ENCODE measurements around the gene AATF.

Gene AATF

DNA sequence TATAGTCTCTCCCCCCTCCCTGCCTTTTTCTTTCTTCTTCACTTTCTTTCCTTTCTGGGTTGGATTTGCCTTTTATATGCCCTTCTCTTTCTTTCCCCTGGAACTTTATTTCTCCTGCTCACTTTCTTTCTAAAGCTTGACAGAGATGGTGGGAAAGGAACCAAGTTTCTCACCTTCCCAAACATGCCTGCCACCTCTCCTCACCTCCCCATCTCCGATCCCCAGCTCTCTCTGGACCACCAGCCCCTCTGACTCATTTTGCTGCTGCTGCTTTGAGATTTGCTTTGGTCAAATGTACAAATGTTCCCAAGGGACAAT is 18.2 kb upstream of the AATF start:
- DNase-seq (ENCODE audit: low read depth): no peak

DNA sequence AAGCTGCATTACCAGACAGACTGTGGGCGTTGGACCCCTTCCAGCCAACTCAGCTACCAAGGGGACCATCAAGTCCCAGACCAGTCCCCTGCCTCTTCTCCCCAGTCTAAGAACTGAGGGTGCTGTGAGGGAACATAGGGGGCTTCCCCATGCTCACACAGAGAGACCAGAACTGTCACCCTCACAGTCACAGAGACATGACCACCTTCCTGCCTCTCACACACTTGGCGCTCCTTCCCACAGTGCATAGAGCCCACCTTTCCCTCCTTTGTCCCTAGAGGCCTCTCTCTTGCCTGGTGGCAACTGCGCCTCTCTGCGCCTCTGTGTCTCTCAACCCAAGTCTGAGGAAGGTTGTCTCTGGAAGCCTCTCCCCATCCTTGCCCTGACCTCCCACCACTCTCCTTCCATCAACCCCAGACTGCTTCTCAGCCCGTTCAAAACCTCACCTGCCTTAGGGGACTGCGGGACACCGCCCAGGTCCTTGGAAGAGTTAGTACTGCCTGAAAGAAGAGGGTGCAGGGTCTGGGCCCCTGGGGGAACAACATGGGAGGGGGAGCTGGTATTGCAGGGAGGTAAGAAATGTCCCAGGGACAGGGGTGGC is 17.6 kb upstream of the AATF start:
- DNase-seq (ENCODE audit: low read depth): no peak

- DNase-seq (ENCODE audit: low read depth): no peak
These were observed 16.9 kb upstream of the AATF start for GRCh38 chr17:36931697-36932382.

DNA sequence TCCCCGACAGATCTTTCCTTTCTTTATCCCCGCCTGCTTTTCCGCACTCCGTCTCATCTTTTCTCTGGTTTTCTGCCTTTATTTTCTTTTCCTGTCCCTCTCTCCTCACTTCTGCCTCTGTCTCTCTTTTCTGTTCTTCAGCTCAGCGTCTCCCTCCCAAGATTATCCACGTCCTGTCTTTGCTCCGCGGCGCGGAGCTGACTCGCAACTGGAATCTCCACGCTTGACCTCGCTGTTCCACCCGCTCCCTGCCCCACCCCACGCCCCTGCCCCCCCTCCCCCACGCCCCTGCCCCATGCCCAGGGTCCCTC is 16.4 kb upstream of the AATF start:
- DNase-seq (ENCODE audit: low read depth): no peak

GRCh38 chr17:36932694-36933511 is 15.9 kb upstream of the AATF start:
- DNase-seq (ENCODE audit: low read depth): no peak

DNA sequence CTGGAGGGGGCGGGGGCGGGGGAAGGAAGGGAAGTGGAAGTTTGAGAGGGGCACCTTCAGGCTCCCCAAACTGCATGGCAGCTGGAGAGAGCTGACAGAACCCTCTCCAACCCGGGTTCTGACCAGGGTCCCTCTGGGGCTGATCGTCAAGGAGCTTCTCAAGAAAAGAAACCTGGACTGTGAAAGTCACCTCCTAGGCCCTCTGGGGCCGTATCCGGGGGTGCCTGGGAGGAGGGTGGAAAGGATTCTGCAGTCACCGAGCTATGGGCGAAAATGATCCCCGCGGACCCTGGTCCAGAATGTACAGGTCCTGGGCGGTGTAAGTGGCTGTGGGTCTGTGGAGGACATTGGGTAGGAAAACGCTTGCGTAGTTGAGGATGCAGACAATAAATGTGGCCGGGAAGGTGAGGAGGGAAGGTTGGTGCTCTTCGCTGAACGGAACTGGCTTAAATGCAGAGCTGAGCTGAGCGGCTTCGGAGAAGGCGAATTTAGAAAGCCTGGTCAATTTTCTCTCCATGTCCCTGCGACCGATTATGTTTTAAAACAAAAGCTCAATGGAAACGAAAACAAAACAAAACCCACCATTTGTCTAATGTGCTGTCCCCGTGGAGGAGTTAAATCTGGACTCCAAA is 15.1 kb upstream of the AATF start:
- no peak for DNase-seq (ENCODE audit: low read depth)

DNA sequence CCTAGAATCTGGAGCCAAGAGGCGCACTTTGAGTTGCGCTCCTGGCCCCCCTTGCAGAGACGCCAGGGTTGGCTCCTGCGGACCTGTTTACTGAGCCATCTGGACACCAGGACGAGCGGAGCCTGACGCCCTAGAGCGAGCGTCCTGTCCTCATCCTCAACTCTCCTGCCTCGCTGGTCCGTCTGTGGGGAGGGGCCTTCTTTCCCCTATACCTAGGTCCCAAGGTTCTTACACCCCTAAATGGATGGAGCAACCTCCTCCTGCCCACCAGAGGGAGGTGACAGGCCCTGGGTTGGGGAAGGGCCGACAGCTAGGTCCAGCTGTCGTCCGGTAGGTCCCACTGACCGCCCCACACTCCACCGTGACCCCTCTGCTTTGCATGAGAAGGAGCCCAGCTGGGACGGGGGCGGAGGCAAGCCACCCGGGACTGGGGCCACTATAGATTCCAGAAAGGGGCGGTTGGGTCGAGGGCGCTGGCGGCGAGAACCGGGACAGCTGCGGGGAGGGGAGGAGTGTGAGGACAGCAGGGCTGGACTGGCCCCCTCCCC is 14.5 kb upstream of the AATF start:
- no peak for DNase-seq (ENCODE audit: low read depth)

DNA sequence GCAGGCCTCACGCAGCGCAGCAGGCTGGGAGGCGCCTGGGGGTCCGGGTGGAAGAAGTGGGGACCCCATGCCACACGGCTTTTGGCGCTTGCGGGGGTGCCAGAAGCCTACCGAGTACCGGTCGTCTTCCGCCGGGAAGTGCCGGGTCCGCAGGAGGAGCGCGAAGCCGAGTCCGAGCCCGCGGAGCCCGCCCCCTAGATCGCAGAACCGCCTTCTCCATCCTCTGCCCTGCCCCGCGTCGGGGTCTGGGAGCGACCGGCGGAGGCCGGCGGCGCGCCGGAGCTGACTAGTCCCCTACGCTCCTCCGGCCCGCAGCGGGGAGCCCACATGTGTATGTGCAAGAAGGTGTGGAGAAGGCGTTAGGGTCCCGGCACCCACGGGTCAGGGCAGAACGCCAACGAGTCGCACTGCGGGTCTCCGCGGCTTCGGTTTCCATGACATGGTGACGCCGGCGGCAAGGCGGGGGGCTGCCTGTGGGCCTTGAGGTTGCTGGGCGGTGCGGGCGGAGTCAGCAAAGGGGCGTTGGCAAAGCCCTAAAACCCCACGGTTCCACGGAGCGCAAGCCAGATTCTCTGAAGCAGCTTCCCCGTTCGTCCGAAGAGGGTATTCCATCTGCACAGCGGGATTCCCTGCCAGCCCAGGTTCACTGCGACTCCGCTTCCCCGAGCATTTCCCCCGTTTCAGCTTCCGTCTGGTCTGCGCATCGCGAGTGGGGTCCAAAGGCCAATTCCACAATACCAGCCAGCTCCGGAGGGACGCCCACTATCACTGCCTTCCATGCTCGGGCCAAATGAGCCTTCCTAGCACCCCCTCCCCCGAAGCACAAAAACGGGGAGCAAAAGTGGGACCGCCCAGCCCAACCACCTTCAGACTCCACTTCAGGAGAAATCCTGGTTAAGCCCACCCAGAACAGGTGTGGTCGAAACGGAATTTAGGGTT is 13.8 kb upstream of the AATF start:
- DNase-seq (ENCODE audit: low read depth): no peak

- no peak for DNase-seq (ENCODE audit: low read depth)
These were observed 12.9 kb upstream of the AATF start for GRCh38 chr17:36935671-36936454.

DNA sequence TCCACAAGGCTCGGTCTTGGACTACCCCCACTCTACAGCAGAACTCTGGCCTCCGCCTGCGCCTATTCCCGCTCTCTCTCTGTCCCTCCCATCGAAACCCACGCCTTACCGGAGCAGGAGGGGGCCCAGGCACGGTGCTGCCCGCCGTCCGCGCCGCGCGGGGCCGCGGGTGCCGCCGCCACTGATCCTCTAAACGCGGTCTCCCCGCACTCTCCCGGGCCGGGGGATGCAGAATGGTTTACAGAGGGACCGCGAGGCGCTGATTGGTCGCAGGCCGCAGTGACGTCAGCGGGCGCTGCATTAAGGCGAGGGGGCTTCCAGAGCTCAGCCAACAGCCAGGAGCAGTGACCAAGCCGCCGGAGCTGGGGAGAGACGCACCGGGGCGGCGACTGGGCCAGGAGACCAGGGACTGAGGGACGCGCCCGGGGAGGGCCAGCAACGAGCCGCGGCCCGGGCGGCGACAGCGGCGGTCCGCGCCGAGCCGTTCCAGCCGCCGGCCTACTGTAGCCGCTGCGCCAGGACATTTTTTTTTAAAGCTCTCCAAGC is 12.2 kb upstream of the AATF start:
- DNase-seq (ENCODE audit: low read depth): no peak

GRCh38 chr17:36937001-36937958 is 11.5 kb upstream of the AATF start, which contains the start of gene LHX1:
Gene LHX1 (plus strand): TSS chr17:36937475. CDS start chr17:36938198, 723 bp downstream.
- no peak for DNase-seq (ENCODE audit: low read depth)

DNA sequence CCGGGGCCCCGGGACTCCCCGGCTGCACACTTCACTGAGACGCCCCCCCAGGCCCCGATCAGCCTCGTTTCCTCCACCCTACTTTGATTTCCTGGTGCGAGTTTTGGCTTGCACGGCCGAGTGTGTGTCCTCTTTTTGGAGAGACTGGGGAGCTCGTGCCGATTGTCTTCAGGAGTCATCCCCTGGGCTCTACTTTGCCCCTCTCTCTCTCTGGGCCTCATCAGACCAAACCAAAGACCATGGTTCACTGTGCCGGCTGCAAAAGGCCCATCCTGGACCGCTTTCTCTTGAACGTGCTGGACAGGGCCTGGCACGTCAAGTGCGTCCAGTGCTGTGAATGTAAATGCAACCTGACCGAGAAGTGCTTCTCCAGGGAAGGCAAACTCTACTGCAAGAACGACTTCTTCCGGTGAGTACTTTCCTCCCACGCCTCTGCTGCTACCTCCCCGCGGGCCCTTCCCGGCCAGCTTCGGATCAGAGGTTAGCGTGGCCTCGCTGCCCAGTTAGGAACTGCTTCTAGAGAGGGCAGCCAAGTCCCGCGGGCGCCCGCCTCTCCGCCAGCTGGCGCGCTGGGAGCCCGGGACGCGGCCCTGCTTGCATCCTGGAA is 10.7 kb upstream of the AATF start:
- no peak for DNase-seq (ENCODE audit: low read depth)

GRCh38 chr17:36938566-36939051 is 10.1 kb upstream of the AATF start:
- no peak for DNase-seq (ENCODE audit: low read depth)

DNA sequence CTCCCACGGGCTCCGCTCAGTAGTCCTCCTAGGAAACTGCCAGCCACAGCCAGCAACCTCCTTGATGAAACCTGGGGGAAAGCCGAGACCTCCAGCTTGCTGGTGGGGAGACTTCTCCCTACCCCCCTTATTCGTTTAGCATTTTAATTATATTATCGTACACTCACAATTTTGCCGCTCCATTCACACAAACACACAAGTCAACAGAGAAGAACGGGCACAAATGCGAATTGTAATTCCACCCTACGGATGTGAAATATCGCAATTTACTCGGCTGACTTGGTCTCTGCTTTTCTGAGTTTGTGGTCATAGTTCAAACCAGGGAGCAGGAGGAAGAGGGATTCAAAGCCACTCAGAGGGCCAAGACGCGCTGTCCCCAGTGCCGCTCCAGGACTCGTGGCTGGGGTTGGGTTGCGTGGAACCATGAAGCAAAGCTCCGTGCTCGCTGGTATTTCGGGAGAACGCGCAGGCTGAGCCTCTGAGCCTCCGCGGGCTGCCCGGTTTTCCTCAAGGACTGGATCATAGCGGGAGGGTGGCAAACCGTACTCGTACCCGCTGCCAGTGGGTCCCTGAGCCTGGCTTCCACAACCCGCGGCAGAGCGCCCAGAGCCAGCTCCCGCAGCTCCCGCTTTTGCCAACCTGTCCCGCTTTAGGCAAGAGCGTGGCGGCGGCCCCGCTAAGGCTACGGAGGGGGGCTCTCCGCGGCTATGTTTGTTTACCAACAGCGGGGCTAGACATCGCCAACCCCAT is 9.5 kb upstream of the AATF start:
- no peak for DNase-seq (ENCODE audit: low read depth)

DNA sequence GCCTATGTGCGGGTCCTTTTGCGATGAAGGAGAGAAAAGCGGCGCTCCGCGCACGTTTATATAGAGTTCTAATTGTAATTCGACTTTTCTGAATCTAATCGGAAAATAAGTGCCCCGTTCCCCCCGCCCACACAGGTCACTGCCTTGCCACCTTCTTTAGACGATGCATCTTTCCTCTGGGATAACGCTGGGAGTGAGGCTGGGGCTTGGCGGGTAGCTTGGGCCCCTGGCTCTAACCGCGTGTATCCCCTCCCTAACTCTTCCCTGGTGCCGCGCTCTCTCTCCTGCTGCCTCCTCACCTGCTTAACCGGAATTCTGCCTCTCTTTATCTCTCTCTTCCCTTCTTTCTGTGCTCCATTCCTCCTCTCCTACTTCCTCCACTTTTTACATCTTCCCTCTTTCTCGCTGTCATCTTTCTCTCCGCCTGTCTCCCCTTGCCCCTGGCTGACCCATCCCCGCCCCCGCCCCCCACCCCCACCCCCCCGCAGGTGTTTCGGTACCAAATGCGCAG is 8.9 kb upstream of the AATF start:
- DNase-seq (ENCODE audit: low read depth): no peak

GRCh38 chr17:36940313-36941264 is 8.2 kb upstream of the AATF start:
- DNase-seq (ENCODE audit: low read depth): no peak

Data from activated T-cell treated with anti-CD3 and anti-CD28 coated beads for 24 hours (primary cell).